HepG2 (cell line): Measurements from ENCODE around the gene LRRC34.

ENCODE experiments used
- MAX ChIP-seq: IDR thresholded peaks from 2 replicates; pipeline ENCODE4 v1.6.1; 2012; ENCODE audit warnings: inconsistent platforms
- NFKB2 ChIP-seq: sonication (generic); formaldehyde crosslinking; IDR thresholded peaks from 2 replicates; pipeline ENCODE4 v1.4.0; 2020; ENCODE audit warnings: missing genetic modification reagents, borderline replicate concordance
- PRDM15 ChIP-seq: sonication (generic); formaldehyde crosslinking; IDR thresholded peaks from 2 replicates; pipeline ENCODE4 v1.4.0; 2020; ENCODE audit warnings: missing genetic modification reagents
- REST ChIP-seq, 2 experiments: IDR thresholded peaks; 2 replicates each; pipeline ENCODE4 v1.6.1; 2011 to 2012; ENCODE audit warnings: low read length in 2 of 2, borderline replicate concordance in 1 of 2, low read depth in 1 of 2, mild to moderate bottlenecking in 1 of 2, moderate library complexity in 1 of 2
- ZBTB49 ChIP-seq: sonication (generic); formaldehyde crosslinking; IDR thresholded peaks from 2 replicates; pipeline ENCODE4 v1.4.0; 2020; ENCODE audit warnings: missing genetic modification reagents, borderline replicate concordance
- ZBTB7A ChIP-seq: sonication (generic); formaldehyde crosslinking; IDR thresholded peaks from 2 replicates; pipeline ENCODE4 v1.8.0; 2022; ENCODE audit warnings: mild to moderate bottlenecking, missing genetic modification reagents
- ZMYM4 ChIP-seq: sonication (generic); formaldehyde crosslinking; IDR thresholded peaks from 2 replicates; pipeline ENCODE4 v1.8.1; 2023; ENCODE audit warnings: mild to moderate bottlenecking, missing genetic modification reagents
- ZNF263 ChIP-seq: sonication (generic); formaldehyde crosslinking; IDR thresholded peaks from 2 replicates; pipeline ENCODE4 v1.4.0; 2020; ENCODE audit warnings: missing genetic modification reagents
- ZNF510 ChIP-seq: sonication (generic); formaldehyde crosslinking; IDR thresholded peaks from 2 replicates; pipeline ENCODE4 v1.4.0; 2020; ENCODE audit warnings: low read depth, mild to moderate bottlenecking, missing genetic modification reagents
- ZNF687 ChIP-seq: sonication (generic); formaldehyde crosslinking; IDR thresholded peaks from 2 replicates; pipeline ENCODE4 v1.5.1; 2020; ENCODE audit warnings: mild to moderate bottlenecking, missing genetic modification reagents, moderate library complexity

GRCh38 chr3:169835533-169835932 is 22.8 kb upstream of the LRRC34 start:
- no peak for TF ChIP-seq ZBTB7A (CRISPR knock-in tag)
- no peak for TF ChIP-seq MAX
- TF ChIP-seq ZBTB49 (CRISPR knock-in tag), result no peak
- no peak for TF ChIP-seq REST (IDR thresholded peaks at IDR 0.05; ENCODE audit: borderline replicate concordance in 1 of 2, low read depth in 1 of 2, low read length in 2 of 2)
- no peak for TF ChIP-seq ZNF263 (CRISPR knock-in tag)
- TF ChIP-seq ZMYM4 (CRISPR knock-in tag), result no peak
- TF ChIP-seq PRDM15 (CRISPR knock-in tag), result no peak
- no peak for TF ChIP-seq ZNF687 (CRISPR knock-in tag)
- no peak for TF ChIP-seq NFKB2 (CRISPR knock-in tag)
- TF ChIP-seq ZNF510 (CRISPR knock-in tag), result no peak
